ENCODE data around the gene PISD. TPM values are rescaled to one million over a fixed set of nuclear protein-coding genes. Genes with fewer than 3 reads are reported as not detected.
A peak's percentile ranks its signal among the peaks of the same experiment; 100 is the strongest.

PISD gene
- polyA plus RNA-seq, 10 donors, result 13.6 to 26.0 (median 17.3) TPM

GRCh38 chr22:31653944-31654343, 8.1 kb downstream of the PISD start:
- DNase-seq, result no peak

GRCh38 chr22:31652911-31653684, 8.9 kb downstream of the PISD start:
- DNase-seq, result no peak

- DNase-seq, result no peak
Measured at GRCh38 chr22:31652088-31652487, 9.9 kb downstream of the PISD start.

GRCh38 chr22:31651664-31652063, 10.4 kb downstream of the PISD start:
- no peak for DNase-seq

- DNase-seq, result no peak
Measured at GRCh38 chr22:31650391-31650790, 11.6 kb downstream of the PISD start.

GRCh38 chr22:31647523-31648320, 14.3 kb downstream of the PISD start:
- no peak for DNase-seq

GRCh38 chr22:31647066-31647465, 14.9 kb downstream of the PISD start:
- DNase-seq, result no peak

GRCh38 chr22:31646186-31647019, 15.6 kb downstream of the PISD start:
- peak in 1 of 3 donors; percentile 75 for DNase-seq

GRCh38 chr22:31639436-31640039, 22.5 kb downstream of the PISD start:
- no peak for DNase-seq

- DNase-seq, result peak in 1 of 3 donors; percentile 36
Measured at GRCh38 chr22:31637891-31638618, 24.0 kb downstream of the PISD start.

GRCh38 chr22:31637447-31637890, 24.5 kb downstream of the PISD start:
- DNase-seq, result no peak

GRCh38 chr22:31635638-31636306, 26.2 kb downstream of the PISD start:
- no peak for DNase-seq

GRCh38 chr22:31631436-31631835, 30.6 kb downstream of the PISD start:
- no peak for DNase-seq

GRCh38 chr22:31630331-31631329, 31.4 kb downstream of the PISD start:
- DNase-seq, result peak; percentile 62 to 88 (median 70)

- DNase-seq, result no peak
Measured at GRCh38 chr22:31629741-31630184, 32.3 kb downstream of the PISD start.

GRCh38 chr22:31628969-31629708, 32.9 kb downstream of the PISD start:
- DNase-seq, result no peak

GRCh38 chr22:31628362-31628761, 33.7 kb downstream of the PISD start:
- DNase-seq, result no peak

- DNase-seq, result no peak
Measured at GRCh38 chr22:31627223-31627731, 34.7 kb downstream of the PISD start.

All from muscle of back (tissue), 11 donors.